ENCODE data around the gene JPH4.

The JPH4 gene

DNA sequence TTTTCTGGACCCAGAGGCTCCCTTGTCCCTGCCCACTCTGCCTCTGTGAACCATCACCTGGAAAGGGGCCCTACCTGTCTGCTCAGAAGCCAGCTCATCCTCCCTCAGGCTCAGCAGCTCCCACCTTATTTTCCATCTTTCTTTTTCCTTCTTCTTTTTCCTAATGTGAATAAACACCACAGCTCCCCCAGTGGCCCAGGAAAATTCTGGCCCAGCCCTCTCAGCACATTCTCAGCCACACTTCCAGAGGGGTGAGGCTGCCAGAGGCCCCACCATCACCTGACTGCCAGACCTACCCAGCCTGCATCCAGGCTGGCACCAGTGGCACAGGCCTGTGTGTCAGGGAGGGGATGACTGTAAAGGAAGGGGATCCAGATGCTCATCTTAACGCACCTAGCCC, 50.0 kb downstream of the JPH4 start:
- no peak overlapping the region for H3K27ac ChIP-seq
- TF ChIP-seq, protein P1, sequence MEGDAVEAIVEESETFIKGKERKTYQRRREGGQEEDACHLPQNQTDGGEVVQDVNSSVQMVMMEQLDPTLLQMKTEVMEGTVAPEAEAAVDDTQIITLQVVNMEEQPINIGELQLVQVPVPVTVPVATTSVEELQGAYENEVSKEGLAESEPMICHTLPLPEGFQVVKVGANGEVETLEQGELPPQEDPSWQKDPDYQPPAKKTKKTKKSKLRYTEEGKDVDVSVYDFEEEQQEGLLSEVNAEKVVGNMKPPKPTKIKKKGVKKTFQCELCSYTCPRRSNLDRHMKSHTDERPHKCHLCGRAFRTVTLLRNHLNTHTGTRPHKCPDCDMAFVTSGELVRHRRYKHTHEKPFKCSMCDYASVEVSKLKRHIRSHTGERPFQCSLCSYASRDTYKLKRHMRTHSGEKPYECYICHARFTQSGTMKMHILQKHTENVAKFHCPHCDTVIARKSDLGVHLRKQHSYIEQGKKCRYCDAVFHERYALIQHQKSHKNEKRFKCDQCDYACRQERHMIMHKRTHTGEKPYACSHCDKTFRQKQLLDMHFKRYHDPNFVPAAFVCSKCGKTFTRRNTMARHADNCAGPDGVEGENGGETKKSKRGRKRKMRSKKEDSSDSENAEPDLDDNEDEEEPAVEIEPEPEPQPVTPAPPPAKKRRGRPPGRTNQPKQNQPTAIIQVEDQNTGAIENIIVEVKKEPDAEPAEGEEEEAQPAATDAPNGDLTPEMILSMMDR (conservative IDR thresholded peaks at IDR 0.05) = no peak; the same call in 1 of the 2 replicates
- TF ChIP-seq ZFX (IDR thresholded peaks at IDR 0.05) = no peak

DNA sequence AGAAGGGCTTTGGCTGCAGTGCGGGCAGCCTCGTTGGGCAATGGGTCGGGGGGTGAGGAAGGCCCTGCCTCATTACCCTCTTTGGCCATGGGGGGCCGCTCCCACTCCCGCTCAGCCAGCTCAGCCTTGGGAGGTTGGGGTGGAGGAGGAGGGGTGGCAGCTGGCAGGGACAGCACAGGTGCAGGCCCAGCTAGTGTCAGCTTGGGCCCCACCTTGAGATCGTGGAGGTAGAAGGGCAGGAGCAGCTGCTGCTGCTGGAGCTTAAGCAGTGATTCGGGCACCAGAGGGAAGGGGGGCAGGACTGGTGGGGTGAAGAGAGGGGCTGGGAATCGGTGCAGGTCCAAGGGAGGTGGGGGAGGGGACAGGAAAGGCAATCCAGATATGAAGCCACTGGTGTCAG, 53.0 kb downstream of the JPH4 start:
- H3K27ac ChIP-seq = no peak overlapping the region
- TF ChIP-seq, protein P1 (conservative IDR thresholded peaks at IDR 0.05) = no peak
- TF ChIP-seq ZFX (IDR thresholded peaks at IDR 0.05) = no peak

DNA sequence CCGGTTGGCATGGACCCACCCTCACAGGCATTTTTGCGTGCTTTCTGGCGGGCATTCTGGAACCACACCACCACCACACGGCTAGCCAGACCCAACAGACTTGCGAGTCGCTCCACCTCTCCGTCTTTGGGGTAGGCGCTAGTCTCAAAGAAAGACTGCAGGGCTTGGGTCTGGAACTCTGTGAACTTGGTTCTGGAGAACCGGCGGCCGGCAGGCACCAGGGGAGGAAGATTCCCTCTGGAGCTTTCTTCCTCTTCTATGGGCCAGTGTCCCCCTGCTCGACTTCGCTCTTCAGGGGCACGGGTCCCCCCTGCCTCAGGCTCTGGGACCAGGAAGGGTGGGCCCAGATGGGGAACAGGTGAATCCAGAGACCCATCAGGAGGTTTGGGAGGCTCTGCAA, 53.6 kb downstream of the JPH4 start:
- TF ChIP-seq, protein P1 (conservative IDR thresholded peaks at IDR 0.05) = no peak
- TF ChIP-seq ZFX (IDR thresholded peaks at IDR 0.05) = no peak
- no peak overlapping the region for H3K27ac ChIP-seq

DNA sequence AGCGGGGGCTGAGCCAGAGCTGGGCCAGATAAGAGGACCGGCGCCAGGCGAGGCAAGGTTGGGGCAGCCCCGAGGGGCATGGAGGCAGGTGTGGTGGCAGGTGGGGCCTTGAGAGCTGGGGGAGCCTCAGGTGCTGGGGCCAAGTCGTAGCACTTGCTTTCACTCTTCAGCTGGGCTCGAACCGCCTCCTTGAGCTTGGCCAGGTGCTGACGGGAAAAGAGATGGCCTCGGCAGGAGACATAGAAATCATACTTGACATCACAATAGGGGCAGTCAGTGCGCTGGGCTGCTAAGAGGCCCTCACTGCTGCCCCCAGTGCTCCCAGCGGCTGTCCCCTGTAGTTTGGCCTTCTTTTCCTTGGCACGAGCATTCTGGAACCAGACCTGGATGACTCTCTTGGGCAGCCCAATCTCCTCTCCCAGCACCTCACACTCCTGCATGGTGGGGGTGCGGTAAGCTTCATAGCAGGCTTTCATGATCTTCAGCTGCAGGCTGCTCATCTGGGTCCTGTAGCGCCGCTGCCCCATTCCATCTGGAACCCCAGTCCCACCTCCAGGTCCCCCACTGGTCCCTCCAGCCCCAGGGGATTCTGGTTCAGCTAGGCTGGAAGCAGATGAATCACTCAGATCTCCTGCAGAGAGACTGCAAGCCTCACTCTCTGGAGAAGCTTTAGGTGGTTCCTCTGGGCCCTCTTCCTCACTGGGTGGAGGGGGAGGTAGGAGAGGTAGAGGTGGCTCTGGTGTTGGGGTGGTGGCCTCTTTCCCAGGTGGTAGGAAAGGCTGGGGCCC, 55.2 kb downstream of the JPH4 start:
- TF ChIP-seq ZFX (IDR thresholded peaks at IDR 0.05) = no peak
- TF ChIP-seq, protein P1 (conservative IDR thresholded peaks at IDR 0.05) = no peak
- no peak overlapping the region for H3K27ac ChIP-seq

DNA sequence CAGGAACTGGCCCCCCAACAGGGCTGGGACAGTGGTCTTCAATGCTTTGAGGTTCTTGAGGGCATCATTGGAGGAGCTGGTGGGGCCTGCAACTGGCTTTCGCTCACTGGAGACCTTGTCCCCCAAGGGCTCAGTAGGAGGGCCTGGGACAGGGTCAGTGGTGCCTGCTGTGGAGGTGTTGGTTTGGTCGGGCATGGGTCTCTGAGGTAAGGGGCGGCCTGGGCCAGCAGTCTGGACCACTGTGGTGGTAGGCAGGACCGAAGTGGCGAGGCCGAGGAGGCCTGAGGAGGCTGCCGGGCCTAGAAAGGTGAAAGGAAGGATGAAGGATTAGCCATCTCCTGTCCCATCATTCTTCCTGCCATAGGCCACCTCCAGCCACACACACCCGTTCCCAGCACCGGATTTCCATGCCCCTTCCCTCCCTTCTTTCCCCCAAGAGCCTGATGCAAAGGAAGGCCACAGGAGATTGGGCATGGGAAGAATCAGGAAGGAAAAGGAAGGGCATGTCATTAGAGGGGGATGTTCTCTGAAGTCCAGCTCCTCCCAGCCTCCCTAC, 55.9 kb downstream of the JPH4 start:
- TF ChIP-seq ZFX (IDR thresholded peaks at IDR 0.05) = no peak
- TF ChIP-seq, protein P1 (conservative IDR thresholded peaks at IDR 0.05) = no peak
- no peak overlapping the region for H3K27ac ChIP-seq

DNA sequence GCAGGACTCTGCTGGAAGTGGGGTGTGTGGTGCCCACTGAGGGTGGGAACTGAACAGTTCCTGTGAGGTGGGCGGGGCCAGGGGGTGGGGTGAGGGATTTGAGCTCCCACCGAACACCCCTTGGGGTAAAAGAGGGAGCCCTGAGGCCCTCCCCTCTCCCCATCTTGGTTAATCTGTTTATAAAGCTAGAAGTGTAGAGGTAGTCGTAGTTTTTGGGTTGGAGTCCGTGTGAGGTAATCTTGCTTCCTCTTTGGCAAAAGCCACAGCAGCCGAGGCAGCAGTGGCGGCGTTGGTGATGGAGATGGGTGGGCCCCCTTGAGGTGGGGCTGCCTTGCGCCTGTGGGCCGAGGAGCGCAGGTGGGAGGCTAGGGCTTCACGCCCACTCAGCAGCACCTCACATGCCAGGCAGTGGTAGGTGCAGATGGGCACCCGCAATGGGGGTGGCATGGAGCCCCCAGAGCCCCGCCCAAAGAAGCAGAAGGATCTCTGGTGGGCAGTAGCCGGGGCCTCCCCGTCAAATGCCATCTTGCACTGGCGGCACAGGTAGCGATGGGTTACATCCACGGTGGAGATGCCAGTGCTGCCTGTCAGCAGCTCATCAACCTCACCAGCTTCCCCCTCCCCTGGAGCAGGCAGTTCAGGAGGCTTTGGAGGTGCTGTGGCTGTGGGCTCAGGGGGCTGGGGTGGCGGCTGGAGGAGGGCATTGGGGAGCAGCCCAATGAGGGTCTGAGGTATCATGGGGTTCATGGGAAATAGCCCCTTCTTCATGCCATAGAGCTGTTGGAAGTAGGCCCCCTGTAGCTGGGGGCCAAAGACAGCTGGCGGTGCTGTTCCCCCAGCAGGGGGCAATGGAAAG, 56.6 kb downstream of the JPH4 start:
- no peak for TF ChIP-seq ZFX (IDR thresholded peaks at IDR 0.05)
- TF ChIP-seq, protein P1 (conservative IDR thresholded peaks at IDR 0.05) = no peak

More for the DNA sequence above, 56.6 kb downstream of the JPH4 start:
- H3K27ac ChIP-seq = no peak overlapping the region
